ENCODE results near the gene TPSD1.

DNA sequence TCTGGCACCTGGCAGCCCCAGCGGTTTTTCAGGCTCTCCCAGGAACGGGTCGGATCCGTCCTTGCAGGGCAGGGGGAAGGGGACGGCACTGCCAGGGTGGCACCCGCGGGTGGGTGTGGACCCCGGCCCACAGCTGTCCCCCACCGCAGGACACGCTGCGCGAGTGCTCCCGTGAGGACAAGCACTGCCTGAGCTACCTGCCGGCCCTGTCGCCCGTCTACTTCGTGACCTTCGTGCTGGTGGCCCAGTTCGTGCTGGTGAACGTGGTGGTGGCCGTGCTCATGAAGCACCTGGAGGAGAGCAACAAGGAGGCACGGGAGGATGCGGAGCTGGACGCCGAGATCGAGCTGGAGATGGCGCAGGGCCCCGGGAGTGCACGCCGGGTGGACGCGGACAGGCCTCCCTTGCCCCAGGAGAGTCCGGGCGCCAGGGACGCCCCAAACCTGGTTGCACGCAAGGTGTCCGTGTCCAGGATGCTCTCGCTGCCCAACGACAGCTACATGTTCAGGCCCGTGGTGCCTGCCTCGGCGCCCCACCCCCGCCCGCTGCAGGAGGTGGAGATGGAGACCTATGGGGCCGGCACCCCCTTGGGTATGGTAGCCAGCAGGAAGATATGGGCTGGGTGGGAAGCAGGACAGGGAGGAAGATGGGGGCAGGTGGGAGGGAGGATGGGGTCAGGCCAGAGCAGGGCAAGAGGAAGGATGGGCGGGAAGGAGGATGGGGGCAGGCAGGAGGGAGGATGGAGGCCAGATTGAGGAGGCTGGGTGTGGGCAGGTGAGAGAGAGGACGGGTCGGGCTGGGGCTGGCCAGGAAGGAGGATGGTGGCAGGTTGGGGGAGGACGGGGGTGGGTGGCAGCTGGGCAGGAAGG lies 37.6 kb upstream of the TPSD1 start:
- TF ChIP-seq, protein P1, sequence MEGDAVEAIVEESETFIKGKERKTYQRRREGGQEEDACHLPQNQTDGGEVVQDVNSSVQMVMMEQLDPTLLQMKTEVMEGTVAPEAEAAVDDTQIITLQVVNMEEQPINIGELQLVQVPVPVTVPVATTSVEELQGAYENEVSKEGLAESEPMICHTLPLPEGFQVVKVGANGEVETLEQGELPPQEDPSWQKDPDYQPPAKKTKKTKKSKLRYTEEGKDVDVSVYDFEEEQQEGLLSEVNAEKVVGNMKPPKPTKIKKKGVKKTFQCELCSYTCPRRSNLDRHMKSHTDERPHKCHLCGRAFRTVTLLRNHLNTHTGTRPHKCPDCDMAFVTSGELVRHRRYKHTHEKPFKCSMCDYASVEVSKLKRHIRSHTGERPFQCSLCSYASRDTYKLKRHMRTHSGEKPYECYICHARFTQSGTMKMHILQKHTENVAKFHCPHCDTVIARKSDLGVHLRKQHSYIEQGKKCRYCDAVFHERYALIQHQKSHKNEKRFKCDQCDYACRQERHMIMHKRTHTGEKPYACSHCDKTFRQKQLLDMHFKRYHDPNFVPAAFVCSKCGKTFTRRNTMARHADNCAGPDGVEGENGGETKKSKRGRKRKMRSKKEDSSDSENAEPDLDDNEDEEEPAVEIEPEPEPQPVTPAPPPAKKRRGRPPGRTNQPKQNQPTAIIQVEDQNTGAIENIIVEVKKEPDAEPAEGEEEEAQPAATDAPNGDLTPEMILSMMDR (IDR thresholded peaks at IDR 0.05; ENCODE audit: borderline replicate concordance, extremely low read depth, low read length, poor library complexity, severe bottlenecking), result no peak
- TF ChIP-seq EZH2 (IDR thresholded peaks at IDR 0.05; ENCODE audit: borderline replicate concordance, low read depth, low read length, severe bottlenecking), result no peak
